HG02588 (cell line): ENCODE measurements around the gene GALNT16.
"Not testable (repeated sequence)": the region's sequence is repeated elsewhere in the genome, so short reads cannot be mapped to it uniquely, and the experiment has no call there.

ENCODE experiments used
- ATAC-seq: cut with Tn5 transposase; IDR thresholded peaks from one replicate; pipeline ENCODE4 v1.9.1; 2021; ENCODE audit warnings: mild to moderate bottlenecking, moderate library complexity; ENCODE audit not compliant: unreplicated experiment

The GALNT16 gene

DNA sequence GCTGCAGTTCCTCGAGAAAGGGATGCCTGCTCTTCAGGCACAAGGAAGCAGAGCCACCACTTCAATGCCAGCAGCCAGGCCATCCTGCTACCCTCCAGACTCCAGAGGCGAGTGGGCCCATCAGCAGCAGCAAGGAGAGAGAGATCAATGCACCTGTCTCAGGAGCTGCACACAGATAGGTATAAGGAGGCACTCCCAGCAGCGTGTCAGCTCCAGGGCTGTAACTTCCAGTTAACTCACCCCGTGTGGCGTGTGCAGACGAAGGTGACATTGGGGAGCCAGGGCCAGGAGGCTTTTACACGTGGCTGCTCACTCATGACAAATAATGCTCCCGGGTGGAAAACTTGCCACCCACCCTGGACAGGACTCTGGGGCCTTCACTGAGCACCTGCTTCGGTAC lies 24.2 kb downstream of the GALNT16 start:
- ATAC-seq, result no peak

GRCh38 chr14:69285661-69286255 lies 25.8 kb downstream of the GALNT16 start:
- no peak for ATAC-seq

DNA sequence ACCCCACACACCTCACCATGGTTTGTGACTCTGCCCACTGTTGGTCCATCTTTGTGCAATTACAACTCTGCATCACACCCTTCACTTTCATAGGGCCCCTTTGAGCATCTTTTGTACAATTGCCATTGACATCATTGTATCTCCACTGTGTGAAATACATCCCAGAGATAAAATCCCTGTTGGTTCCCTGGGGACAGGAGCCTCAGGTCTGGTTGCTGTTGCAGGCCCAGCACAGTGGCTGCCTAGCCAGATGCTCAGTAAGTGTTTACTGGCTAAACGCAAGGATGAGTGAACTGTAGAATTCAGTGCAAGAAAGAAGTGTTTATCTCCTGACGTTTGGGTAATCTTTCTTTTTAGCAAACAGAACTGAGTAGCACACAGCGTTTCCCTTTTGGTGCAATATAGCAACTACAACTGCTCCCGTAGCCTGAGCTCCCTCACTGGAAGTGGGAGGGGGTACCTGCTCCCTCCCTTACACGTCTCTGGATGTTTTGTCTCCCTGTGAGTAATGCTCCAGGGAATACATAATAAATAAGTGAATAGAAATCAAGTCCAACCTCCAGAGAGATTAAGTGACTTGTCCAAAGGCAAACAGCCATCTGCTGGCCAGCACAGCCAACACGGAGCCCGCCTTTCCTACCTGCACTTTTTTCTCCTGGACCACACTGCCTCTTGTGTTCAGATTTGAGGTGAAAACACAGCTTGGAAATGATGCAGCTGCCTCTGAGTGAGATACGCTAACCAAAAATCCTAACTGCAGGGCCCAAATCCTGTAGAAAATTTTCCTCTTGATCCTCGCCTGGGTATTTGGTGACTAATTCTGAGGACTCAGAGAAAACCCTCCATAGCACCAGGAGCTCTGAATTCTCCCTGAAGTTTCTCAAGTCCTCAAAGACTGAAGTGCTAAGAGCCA lies 27.4 kb downstream of the GALNT16 start:
- no peak for ATAC-seq

GRCh38 chr14:69288011-69288771 lies 28.2 kb downstream of the GALNT16 start:
- no peak for ATAC-seq

DNA sequence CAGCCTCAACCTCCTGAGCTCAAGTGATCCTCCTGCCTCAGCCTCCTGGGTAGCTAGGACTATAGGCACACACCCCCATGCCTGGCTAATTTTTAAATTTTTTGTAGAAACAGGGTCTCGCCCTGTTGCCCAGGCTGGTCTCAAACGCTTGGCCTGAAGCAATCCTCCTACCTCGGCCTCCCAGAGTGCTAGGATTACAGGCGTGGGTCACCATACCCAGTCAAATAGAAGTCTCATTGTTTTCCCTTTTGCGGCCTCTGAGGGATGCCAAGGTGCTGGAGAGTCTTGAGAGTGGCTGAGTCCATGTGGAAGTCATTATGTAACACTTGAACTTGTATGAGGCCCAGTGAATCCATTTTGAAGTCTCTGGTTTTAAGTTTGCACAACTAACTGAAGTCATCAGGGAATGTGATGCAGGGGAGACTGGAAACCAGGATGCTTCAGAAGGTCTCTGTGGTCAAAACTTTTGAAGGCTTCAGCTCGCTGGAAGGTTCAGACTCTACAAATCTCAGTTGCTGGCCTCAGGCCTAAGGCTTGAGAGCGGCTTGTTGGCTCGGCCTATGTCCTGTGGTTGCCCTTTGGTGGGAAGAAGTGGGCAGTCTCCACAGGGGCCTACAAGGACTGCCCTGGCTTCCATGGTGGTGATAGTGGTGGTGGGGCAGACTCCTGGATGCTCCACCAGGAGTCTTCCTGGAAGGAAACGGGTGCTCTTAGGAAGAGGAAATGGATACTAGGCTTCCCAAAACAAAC lies 29.2 kb downstream of the GALNT16 start:
- no peak for ATAC-seq

DNA sequence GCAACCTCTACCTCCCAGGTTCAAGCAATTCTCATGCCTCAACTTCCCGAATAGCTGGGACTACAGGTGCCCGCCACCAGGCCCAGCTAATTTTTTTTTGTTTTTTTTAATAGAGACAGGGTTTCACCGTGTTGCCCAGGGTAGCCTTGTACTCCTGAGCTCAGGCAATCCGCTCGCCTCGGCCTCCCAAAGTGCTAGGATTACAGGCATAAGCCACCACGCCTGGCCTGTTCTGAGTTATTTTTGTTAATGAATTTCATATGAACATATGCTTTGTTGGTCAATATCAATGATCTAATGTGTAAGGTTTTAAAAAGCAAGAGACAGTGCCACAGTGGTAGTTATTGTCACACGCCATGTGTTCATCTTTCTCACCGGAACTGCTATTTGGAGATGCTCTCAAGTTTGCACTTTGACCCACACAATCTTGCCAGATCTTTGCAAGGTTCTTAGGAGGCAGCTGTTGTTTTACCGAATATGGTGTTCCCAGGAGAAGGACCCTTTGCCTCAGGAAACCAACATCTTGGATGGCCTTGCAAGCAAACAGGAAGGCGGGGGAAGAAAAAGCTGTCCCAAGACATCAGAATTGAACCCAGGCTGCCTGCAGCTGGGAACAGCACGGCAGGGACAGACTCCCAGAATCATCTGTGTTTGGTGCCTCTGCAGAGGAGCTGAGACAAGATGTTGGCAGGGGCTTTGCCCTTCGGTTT lies 30.0 kb downstream of the GALNT16 start:
- no peak for ATAC-seq

DNA sequence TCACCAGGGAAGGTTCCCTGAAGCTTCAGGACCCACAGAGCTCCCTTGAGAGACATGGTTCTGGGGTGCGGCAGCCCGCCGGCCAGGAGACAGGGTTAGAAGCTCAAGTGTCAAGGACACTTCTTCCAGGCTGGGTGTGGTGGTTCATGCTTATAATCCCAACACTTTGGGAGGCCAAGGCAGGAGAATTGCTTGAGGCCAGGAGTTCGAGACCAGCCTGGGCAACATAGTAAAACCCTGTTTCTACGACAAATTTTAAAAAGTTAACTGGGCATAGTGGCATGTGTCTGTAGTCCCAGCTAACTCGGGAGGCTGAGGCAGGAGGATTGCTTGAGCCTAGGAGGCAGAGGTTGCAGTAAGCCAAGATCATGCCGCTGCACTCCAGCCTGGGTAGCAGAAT lies 30.9 kb downstream of the GALNT16 start:
- not testable (repeated sequence) for ATAC-seq

GRCh38 chr14:69291396-69291795 lies 31.4 kb downstream of the GALNT16 start:
- ATAC-seq, result no peak

- no peak for ATAC-seq
Measured at GRCh38 chr14:69291891-69292561, 32.1 kb downstream of the GALNT16 start.

- ATAC-seq, result no peak
Measured at GRCh38 chr14:69298131-69299071, 38.4 kb downstream of the GALNT16 start.

DNA sequence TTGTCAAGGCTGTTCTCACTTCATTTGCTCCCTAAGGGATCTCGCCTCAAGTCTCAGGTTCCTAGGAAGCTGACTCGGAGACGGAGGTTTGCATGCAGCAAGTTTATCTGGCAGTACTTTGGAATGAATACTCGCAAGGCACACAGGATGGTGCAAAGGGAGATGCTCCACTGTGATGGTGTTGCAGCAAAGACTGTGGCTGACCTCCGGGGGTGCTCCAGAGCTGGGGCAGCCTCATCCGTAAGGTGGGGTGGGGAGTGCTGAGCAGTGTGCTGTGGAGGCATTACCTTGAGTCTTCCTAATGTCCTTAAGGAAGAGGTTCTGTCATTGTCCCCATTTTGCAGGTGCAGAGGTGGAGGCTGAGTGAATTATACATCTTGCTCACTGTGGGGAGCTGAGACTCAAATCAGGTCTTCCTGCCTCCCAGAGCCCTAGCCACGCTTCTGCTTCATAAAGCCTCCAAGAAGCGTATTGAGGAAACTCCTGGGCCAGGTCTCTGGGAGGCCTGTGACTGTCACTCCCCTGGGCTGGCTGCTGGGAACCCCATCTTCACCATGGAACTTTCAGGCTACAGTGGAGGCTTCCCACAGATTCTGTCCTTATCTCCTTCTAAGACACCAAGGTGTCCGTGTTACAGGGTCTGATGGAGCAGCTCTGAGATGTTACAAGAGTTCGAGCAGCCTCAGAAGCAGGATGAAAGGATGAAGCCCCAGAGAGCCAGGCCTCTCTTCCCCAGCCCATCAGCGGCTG lies 39.5 kb downstream of the GALNT16 start:
- ATAC-seq, result no peak

DNA sequence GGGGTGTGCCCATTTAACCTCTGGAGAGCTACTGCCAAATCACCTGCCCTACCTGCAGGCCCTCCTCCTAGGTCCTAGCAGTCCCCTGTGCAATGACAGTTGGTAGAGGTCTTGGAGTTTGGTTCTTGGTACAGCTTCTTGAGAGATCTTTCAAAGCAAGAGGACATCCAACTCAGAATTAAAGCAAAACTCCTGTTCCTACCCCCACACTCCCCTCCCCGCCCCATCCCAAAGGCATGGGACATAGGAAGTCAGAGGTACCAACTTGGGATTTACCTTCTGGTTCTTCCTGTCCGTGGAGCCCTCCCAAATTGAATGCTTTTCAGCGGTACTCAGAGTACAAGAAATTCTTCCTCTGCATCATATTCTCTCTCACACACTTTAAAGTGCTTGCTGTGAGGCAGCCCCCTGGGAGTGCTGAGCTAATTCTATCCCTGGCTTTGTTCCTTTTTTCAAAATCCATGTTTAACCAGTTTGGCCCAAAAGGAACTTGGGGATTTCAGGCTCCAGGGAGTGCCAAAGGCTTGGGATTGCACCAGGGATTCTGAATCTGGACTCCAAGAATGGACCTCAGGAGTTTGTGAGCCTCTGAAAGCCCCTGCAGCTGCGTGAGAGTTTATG lies 40.8 kb downstream of the GALNT16 start:
- ATAC-seq, result no peak

DNA sequence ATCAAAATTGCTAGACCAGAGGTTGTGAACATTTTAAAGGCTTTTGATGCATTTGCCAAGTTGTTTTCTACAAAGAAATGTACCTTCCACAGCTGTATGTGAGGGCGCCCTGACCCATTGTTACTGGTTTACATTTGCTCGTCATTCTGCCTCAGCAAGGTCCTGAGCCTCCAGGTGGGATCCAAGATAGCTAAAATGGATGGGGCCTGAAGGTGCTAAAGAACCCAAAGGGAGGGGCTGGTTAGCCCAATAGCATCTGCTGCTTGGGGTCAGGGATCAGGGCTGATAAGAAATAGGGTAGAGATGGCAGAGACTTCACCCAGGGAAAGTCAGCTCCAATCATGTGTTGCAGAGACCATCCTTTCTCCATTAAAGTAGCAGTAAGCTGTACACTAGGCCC lies 43.1 kb downstream of the GALNT16 start:
- ATAC-seq, result no peak

- ATAC-seq, result no peak
Measured at GRCh38 chr14:69312608-69313007, 52.6 kb downstream of the GALNT16 start.

GRCh38 chr14:69313176-69313575 lies 53.2 kb downstream of the GALNT16 start:
- ATAC-seq, result no peak

DNA sequence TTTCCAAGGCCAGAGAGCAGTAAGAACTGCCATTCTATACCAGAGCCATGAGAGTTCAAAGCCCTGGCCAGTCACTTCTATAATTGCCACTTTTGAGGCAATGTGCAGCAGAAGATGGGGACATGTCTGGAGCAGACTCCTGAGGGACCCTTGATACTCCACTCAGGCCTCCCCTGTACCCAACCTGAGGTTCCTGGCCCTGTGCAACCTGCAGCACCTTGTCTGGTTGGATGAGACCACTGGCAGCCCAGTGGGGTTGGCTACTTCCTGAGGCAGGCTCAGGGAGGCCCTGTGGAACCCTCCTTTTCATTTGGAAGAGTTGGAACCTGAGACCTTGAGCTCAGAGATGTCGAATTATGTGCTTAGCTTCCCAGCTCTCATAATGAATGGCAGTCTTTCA lies 54.4 kb downstream of the GALNT16 start:
- ATAC-seq, result no peak

DNA sequence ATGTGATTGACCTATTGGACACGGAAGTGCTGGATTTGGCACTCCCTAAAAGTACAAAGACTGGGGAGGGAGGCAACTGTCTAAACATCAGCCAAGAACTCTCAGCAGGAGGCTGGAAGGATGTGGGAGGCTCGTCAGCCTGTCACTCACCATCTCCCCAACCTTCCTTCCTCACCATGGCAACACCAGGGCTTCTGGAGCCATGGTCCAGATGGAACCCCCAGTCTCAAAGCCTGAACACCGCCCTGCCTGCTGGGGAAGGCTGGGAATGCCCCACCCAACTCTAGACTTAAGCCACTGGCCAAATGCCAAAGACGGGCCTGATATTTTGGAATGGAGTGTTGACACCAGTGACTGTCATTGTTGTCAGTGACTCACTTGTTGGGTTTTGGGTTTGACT lies 55.3 kb downstream of the GALNT16 start:
- ATAC-seq, result no peak
